ENCODE data around the gene APP.

GRCh38 chr21:26147535-26147934, 23.0 kb downstream of the APP start:
- TF ChIP-seq, protein P1, sequence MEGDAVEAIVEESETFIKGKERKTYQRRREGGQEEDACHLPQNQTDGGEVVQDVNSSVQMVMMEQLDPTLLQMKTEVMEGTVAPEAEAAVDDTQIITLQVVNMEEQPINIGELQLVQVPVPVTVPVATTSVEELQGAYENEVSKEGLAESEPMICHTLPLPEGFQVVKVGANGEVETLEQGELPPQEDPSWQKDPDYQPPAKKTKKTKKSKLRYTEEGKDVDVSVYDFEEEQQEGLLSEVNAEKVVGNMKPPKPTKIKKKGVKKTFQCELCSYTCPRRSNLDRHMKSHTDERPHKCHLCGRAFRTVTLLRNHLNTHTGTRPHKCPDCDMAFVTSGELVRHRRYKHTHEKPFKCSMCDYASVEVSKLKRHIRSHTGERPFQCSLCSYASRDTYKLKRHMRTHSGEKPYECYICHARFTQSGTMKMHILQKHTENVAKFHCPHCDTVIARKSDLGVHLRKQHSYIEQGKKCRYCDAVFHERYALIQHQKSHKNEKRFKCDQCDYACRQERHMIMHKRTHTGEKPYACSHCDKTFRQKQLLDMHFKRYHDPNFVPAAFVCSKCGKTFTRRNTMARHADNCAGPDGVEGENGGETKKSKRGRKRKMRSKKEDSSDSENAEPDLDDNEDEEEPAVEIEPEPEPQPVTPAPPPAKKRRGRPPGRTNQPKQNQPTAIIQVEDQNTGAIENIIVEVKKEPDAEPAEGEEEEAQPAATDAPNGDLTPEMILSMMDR (IDR thresholded peaks at IDR 0.05): no peak
- TF ChIP-seq ZFX (IDR thresholded peaks at IDR 0.05; ENCODE audit: borderline replicate concordance): no peak

Data from 22Rv1 (cell line).